ENCODE results near the gene ADGRB2.

ADGRB2 gene

GRCh38 chr1:31773861-31774260, 9.7 kb upstream of the ADGRB2 start:
- Histone ChIP-seq H3K4me3 (ENCODE audit: insufficient read length, low read depth) (no peak overlapping the region), H3K9ac (ENCODE audit: insufficient read length, low read depth) (no peak overlapping the region), H3K36me3 (ENCODE audit: insufficient read depth, insufficient read length, low read length) (no peaks in the 10 kb centered on the region), H3K9me3 (ENCODE audit: insufficient read depth, low read length) (no peaks in the 10 kb centered on the region), H3K27me3 (ENCODE audit: insufficient read depth, insufficient read length) (peaks cover 50% of the 10 kb centered on the region), H3K4me1 (ENCODE audit: insufficient read depth, insufficient read length) (peaks cover 34% of the 10 kb centered on the region)
- DNase-seq (ENCODE audit: low read depth, low spot score), result no peak
- no peak for TF ChIP-seq YY1 (IDR thresholded peaks at IDR 0.05; ENCODE audit: insufficient read depth, insufficient read length)

GRCh38 chr1:31772669-31773248, 8.6 kb upstream of the ADGRB2 start:
- H3K4me3 ChIP-seq (ENCODE audit: insufficient read length, low read depth), result peak overlapping the region; percentile 44
- TF ChIP-seq SUZ12 (IDR thresholded peaks at IDR 0.05; ENCODE audit: extremely low read depth, insufficient read depth, insufficient read length) (no peak), YY1 (IDR thresholded peaks at IDR 0.05; ENCODE audit: insufficient read depth, insufficient read length) (no peak), ZNF274 (IDR thresholded peaks at IDR 0.05; ENCODE audit: low read depth, low read length) (no peak)
- no peak for DNase-seq (ENCODE audit: low read depth, low spot score)
- no peaks in the 10 kb centered on the region for H3K36me3 ChIP-seq (ENCODE audit: insufficient read depth, insufficient read length, low read length)
- H3K4me1 ChIP-seq (ENCODE audit: insufficient read depth, insufficient read length), result peaks cover 45% of the 10 kb centered on the region
- no peaks in the 10 kb centered on the region for H3K9me3 ChIP-seq (ENCODE audit: insufficient read depth, low read length)
- H3K9ac ChIP-seq (ENCODE audit: insufficient read length, low read depth), result peak overlapping the region; percentile 63
- peaks cover 50% of the 10 kb centered on the region for H3K27me3 ChIP-seq (ENCODE audit: insufficient read depth, insufficient read length)

- TF ChIP-seq SUZ12 (IDR thresholded peaks at IDR 0.05; ENCODE audit: extremely low read depth, insufficient read depth, insufficient read length), result peak; percentile 38
- TF ChIP-seq YY1 (IDR thresholded peaks at IDR 0.05; ENCODE audit: insufficient read depth, insufficient read length), result no peak
- Histone ChIP-seq H3K4me3 (ENCODE audit: insufficient read length, low read depth) (peak overlapping the region; percentile 44), H3K9me3 (ENCODE audit: insufficient read depth, low read length) (no peaks in the 10 kb centered on the region), H3K36me3 (ENCODE audit: insufficient read depth, insufficient read length, low read length) (no peaks in the 10 kb centered on the region), H3K4me1 (ENCODE audit: insufficient read depth, insufficient read length) (peaks cover 45% of the 10 kb centered on the region), H3K27me3 (ENCODE audit: insufficient read depth, insufficient read length) (peaks cover 50% of the 10 kb centered on the region), H3K9ac (ENCODE audit: insufficient read length, low read depth) (peak overlapping the region; percentile 63)
- DNase-seq (ENCODE audit: low read depth, low spot score), result no peak
These were observed 7.9 kb upstream of the ADGRB2 start for GRCh38 chr1:31771891-31772668.

- TF ChIP-seq ZNF274 (IDR thresholded peaks at IDR 0.05; ENCODE audit: low read depth, low read length) (no peak), SUZ12 (IDR thresholded peaks at IDR 0.05; ENCODE audit: extremely low read depth, insufficient read depth, insufficient read length) (no peak), YY1 (IDR thresholded peaks at IDR 0.05; ENCODE audit: insufficient read depth, insufficient read length) (no peak)
- no peak overlapping the region for H3K4me3 ChIP-seq (ENCODE audit: insufficient read length, low read depth)
- no peaks in the 10 kb centered on the region for H3K36me3 ChIP-seq (ENCODE audit: insufficient read depth, insufficient read length, low read length)
- peaks cover 52% of the 10 kb centered on the region for H3K4me1 ChIP-seq (ENCODE audit: insufficient read depth, insufficient read length)
- no peak for DNase-seq (ENCODE audit: low read depth, low spot score)
- H3K9ac ChIP-seq (ENCODE audit: insufficient read length, low read depth), result no peak overlapping the region
- H3K9me3 ChIP-seq (ENCODE audit: insufficient read depth, low read length), result no peaks in the 10 kb centered on the region
- H3K27me3 ChIP-seq (ENCODE audit: insufficient read depth, insufficient read length), result peaks cover 47% of the 10 kb centered on the region
These were observed 5.7 kb upstream of the ADGRB2 start for GRCh38 chr1:31769720-31770390.

- no peak for TF ChIP-seq SUZ12 (IDR thresholded peaks at IDR 0.05; ENCODE audit: extremely low read depth, insufficient read depth, insufficient read length)
- H3K9me3 ChIP-seq (ENCODE audit: insufficient read depth, low read length), result no peaks in the 10 kb centered on the region
- no peak overlapping the region for H3K9ac ChIP-seq (ENCODE audit: insufficient read length, low read depth)
- peaks cover 44% of the 10 kb centered on the region for H3K27me3 ChIP-seq (ENCODE audit: insufficient read depth, insufficient read length)
- no peak overlapping the region for H3K4me3 ChIP-seq (ENCODE audit: insufficient read length, low read depth)
- H3K36me3 ChIP-seq (ENCODE audit: insufficient read depth, insufficient read length, low read length), result no peaks in the 10 kb centered on the region
- H3K4me1 ChIP-seq (ENCODE audit: insufficient read depth, insufficient read length), result peaks cover 57% of the 10 kb centered on the region
- DNase-seq (ENCODE audit: low read depth, low spot score), result no peak
These were observed 5.0 kb upstream of the ADGRB2 start for GRCh38 chr1:31768939-31769704.

GRCh38 chr1:31768407-31768907, 4.3 kb upstream of the ADGRB2 start:
- Histone ChIP-seq H3K4me3 (ENCODE audit: insufficient read length, low read depth) (no peak overlapping the region), H3K9me3 (ENCODE audit: insufficient read depth, low read length) (no peaks in the 10 kb centered on the region), H3K36me3 (ENCODE audit: insufficient read depth, insufficient read length, low read length) (no peaks in the 10 kb centered on the region), H3K9ac (ENCODE audit: insufficient read length, low read depth) (no peak overlapping the region), H3K27me3 (ENCODE audit: insufficient read depth, insufficient read length) (peaks cover 41% of the 10 kb centered on the region), H3K4me1 (ENCODE audit: insufficient read depth, insufficient read length) (peaks cover 57% of the 10 kb centered on the region)
- DNase-seq (ENCODE audit: low read depth, low spot score), result no peak
- TF ChIP-seq SUZ12 (IDR thresholded peaks at IDR 0.05; ENCODE audit: extremely low read depth, insufficient read depth, insufficient read length), result no peak
- no peak for TF ChIP-seq ZNF274 (IDR thresholded peaks at IDR 0.05; ENCODE audit: low read depth, low read length)
- no peak for TF ChIP-seq YY1 (IDR thresholded peaks at IDR 0.05; ENCODE audit: insufficient read depth, insufficient read length)

GRCh38 chr1:31767225-31767624, 3.1 kb upstream of the ADGRB2 start:
- Histone ChIP-seq H3K9me3 (ENCODE audit: insufficient read depth, low read length) (no peaks in the 10 kb centered on the region), H3K36me3 (ENCODE audit: insufficient read depth, insufficient read length, low read length) (no peaks in the 10 kb centered on the region), H3K27me3 (ENCODE audit: insufficient read depth, insufficient read length) (peaks cover 39% of the 10 kb centered on the region), H3K4me3 (ENCODE audit: insufficient read length, low read depth) (no peak overlapping the region), H3K4me1 (ENCODE audit: insufficient read depth, insufficient read length) (peaks cover 50% of the 10 kb centered on the region), H3K9ac (ENCODE audit: insufficient read length, low read depth) (no peak overlapping the region)
- no peak for DNase-seq (ENCODE audit: low read depth, low spot score)
- TF ChIP-seq ZNF274 (IDR thresholded peaks at IDR 0.05; ENCODE audit: low read depth, low read length), result no peak
- no peak for TF ChIP-seq YY1 (IDR thresholded peaks at IDR 0.05; ENCODE audit: insufficient read depth, insufficient read length)
- TF ChIP-seq SUZ12 (IDR thresholded peaks at IDR 0.05; ENCODE audit: extremely low read depth, insufficient read depth, insufficient read length), result no peak
